ENCODE measurements around the gene HDAC4. TPM values are rescaled to one million over a fixed set of nuclear protein-coding genes. Genes with fewer than 3 reads are reported as not detected.

The HDAC4 gene
- polyA plus RNA-seq, 2 of the 4 experiments (the other 2 are of a cell fraction): 8.6 to 10.4 TPM

- TF ChIP-seq HOXA7 (CRISPR knock-in tag; IDR thresholded peaks at IDR 0.05): no peak
- TF ChIP-seq HDAC2 (IDR thresholded peaks at IDR 0.05): no peak
These were observed 206.0 kb downstream of the HDAC4 start (continued) for GRCh38 chr2:239194731-239195317.

GRCh38 chr2:239193925-239194677 lies 206.7 kb downstream of the HDAC4 start:
- FAIRE-seq (no peak), DNase-seq (ENCODE audit: low read depth in 1 of 2, low spot score in 1 of 2) (peak in 1 of 2 experiments; percentile 14), ATAC-seq (peak in 1 of 2 experiments; percentile 66; a peak in 2 of 6 replicates)
- CTCF ChIA-PET: interaction anchor here (1.0 kb wide), 1 partner anchor 11 kb away, joined by 3 read pairs; no protein-coding TSS in a partner anchor
- Histone ChIP-seq H3K4me3 (no peak overlapping the region), H3K9me3 (no peaks in the 10 kb centered on the region), H3K4me2 (no peak overlapping the region), H3K27ac (no peak overlapping the region), H3K4me1 (no peaks in the 10 kb centered on the region)
- TF ChIP-seq CTCF (IDR thresholded peaks at IDR 0.05) (peak; percentile 10; the same call in 1 of the 3 replicates), RNF2 (IDR thresholded peaks at IDR 0.05; ENCODE audit: borderline replicate concordance, low read depth) (no peak), RCOR1 (IDR thresholded peaks at IDR 0.05; ENCODE audit: low read depth, low read length) (no peak), MAZ (IDR thresholded peaks at IDR 0.05; ENCODE audit: borderline replicate concordance, low read depth, low read length) (no peak), RAD21 (conservative IDR thresholded peaks at IDR 0.05 in 1 of 2, IDR thresholded peaks at IDR 0.05 in 1 of 2) (0 out of 5 replicates have a peak, but pooled peaks of 1 of the 2 experiments have one; percentile 5)
- POLR2A ChIA-PET: no interaction called here
- 90% methylated on average over 17 of the region's 17 CpGs for WGBS (ENCODE audit: missing lambda C conversion rate)

GRCh38 chr2:239193401-239193811 lies 207.4 kb downstream of the HDAC4 start:
- FAIRE-seq (no peak), ATAC-seq (no peak), DNase-seq (ENCODE audit: low read depth in 1 of 2, low spot score in 1 of 2) (no peak)
- ChIA-PET CTCF (interaction anchor here (1.0 kb wide), 1 partner anchor 11 kb away, joined by 3 read pairs; no protein-coding TSS in a partner anchor), POLR2A (no interaction called here)
- no peak overlapping the region for H3K27ac ChIP-seq
- no peak overlapping the region for H3K4me2 ChIP-seq
- no peak overlapping the region for H3K4me3 ChIP-seq
- H3K4me1 ChIP-seq: no peaks in the 10 kb centered on the region
- 88% methylated on average over 9 of the region's 12 CpGs for WGBS (ENCODE audit: missing lambda C conversion rate)
- no peaks in the 10 kb centered on the region for H3K9me3 ChIP-seq
- TF ChIP-seq KDM1A (IDR thresholded peaks at IDR 0.05; ENCODE audit: low read depth): no peak
- TF ChIP-seq TFCP2L1 (CRISPR knock-in tag; IDR thresholded peaks at IDR 0.05): no peak
- no peak for TF ChIP-seq MAFK (IDR thresholded peaks at IDR 0.05; ENCODE audit: partially characterized antibody)
- no peak for TF ChIP-seq SREBF2 (IDR thresholded peaks at IDR 0.05)
- TF ChIP-seq RAD21 (conservative IDR thresholded peaks at IDR 0.05 in 1 of 2, IDR thresholded peaks at IDR 0.05 in 1 of 2): no peak
- TF ChIP-seq USF2 (IDR thresholded peaks at IDR 0.05): no peak
- TF ChIP-seq RNF2 (IDR thresholded peaks at IDR 0.05; ENCODE audit: borderline replicate concordance, low read depth): no peak
- TF ChIP-seq HEYL (CRISPR knock-in tag; IDR thresholded peaks at IDR 0.05): no peak
- no peak for TF ChIP-seq CHD2 (IDR thresholded peaks at IDR 0.05; ENCODE audit: low read length, partially characterized antibody)
- TF ChIP-seq HOXA7 (CRISPR knock-in tag; IDR thresholded peaks at IDR 0.05): no peak
- no peak for TF ChIP-seq HOXB13 (CRISPR knock-in tag; IDR thresholded peaks at IDR 0.05; ENCODE audit: low read depth)
- TF ChIP-seq NFE2L2 (conservative IDR thresholded peaks at IDR 0.05; ENCODE audit: low read length): no peak
- no peak for TF ChIP-seq RARB (CRISPR knock-in tag; IDR thresholded peaks at IDR 0.05)
- no peak for TF ChIP-seq ELK1 (IDR thresholded peaks at IDR 0.05; ENCODE audit: low read depth, low read length)
- no peak for TF ChIP-seq ATOH8 (CRISPR knock-in tag; IDR thresholded peaks at IDR 0.05; ENCODE audit: low read depth)

Data from A549 (cell line).